Measurements from ENCODE around the gene DYNC2LI1.

Gene DYNC2LI1

GRCh38 chr2:43762286-43762685, 11.6 kb upstream of the DYNC2LI1 start:
- H3K36me3 ChIP-seq (ENCODE audit: control insufficient read depth, insufficient read depth, low read length) = no peaks in the 10 kb centered on the region
- no peak overlapping the region for H3K4me3 ChIP-seq (ENCODE audit: extremely low read depth, insufficient read depth, low read length, poor library complexity, severe bottlenecking)
- H3K4me1 ChIP-seq (ENCODE audit: control insufficient read depth, insufficient read depth, low read length, poor library complexity, severe bottlenecking) = peaks cover 14% of the 10 kb centered on the region
- no peaks in the 10 kb centered on the region for H3K9me3 ChIP-seq (ENCODE audit: control insufficient read depth, low read length)
- H3K27ac ChIP-seq (ENCODE audit: low read depth, low read length, severe bottlenecking) = no peak overlapping the region
- WGBS, 2 experiments (ENCODE audit: insufficient coverage in 2 of 2) = 83% methylated on average over 1 of the region's 3 CpGs; no CpG with 5 or more reads in 1 of the 2 experiments

GRCh38 chr2:43763091-43763490, 10.7 kb upstream of the DYNC2LI1 start:
- Histone ChIP-seq H3K4me1 (ENCODE audit: control insufficient read depth, insufficient read depth, low read length, poor library complexity, severe bottlenecking) (peaks cover 14% of the 10 kb centered on the region), H3K36me3 (ENCODE audit: control insufficient read depth, insufficient read depth, low read length) (no peaks in the 10 kb centered on the region), H3K4me3 (ENCODE audit: extremely low read depth, insufficient read depth, low read length, poor library complexity, severe bottlenecking) (no peak overlapping the region), H3K9me3 (ENCODE audit: control insufficient read depth, low read length) (no peaks in the 10 kb centered on the region), H3K27ac (ENCODE audit: low read depth, low read length, severe bottlenecking) (no peak overlapping the region)
- 83 to 100% methylated on average over 1 of the region's 2 CpGs for WGBS, 2 experiments (ENCODE audit: insufficient coverage in 2 of 2)

GRCh38 chr2:43764086-43764705, 9.6 kb upstream of the DYNC2LI1 start:
- Histone ChIP-seq H3K27ac (ENCODE audit: low read depth, low read length, severe bottlenecking) (no peak overlapping the region), H3K36me3 (ENCODE audit: control insufficient read depth, insufficient read depth, low read length) (no peaks in the 10 kb centered on the region), H3K9me3 (ENCODE audit: control insufficient read depth, low read length) (no peaks in the 10 kb centered on the region), H3K4me1 (ENCODE audit: control insufficient read depth, insufficient read depth, low read length, poor library complexity, severe bottlenecking) (peaks cover 5% of the 10 kb centered on the region), H3K4me3 (ENCODE audit: extremely low read depth, insufficient read depth, low read length, poor library complexity, severe bottlenecking) (no peak overlapping the region)
- 100% methylated on average over 1 of the region's 1 CpG; no CpG with 5 or more reads in 1 of the 2 experiments for WGBS, 2 experiments (ENCODE audit: insufficient coverage in 2 of 2)

- no peaks in the 10 kb centered on the region for H3K9me3 ChIP-seq (ENCODE audit: control insufficient read depth, low read length)
- H3K36me3 ChIP-seq (ENCODE audit: control insufficient read depth, insufficient read depth, low read length) = no peaks in the 10 kb centered on the region
- no peak overlapping the region for H3K27ac ChIP-seq (ENCODE audit: low read depth, low read length, severe bottlenecking)
- no peaks in the 10 kb centered on the region for H3K4me1 ChIP-seq (ENCODE audit: control insufficient read depth, insufficient read depth, low read length, poor library complexity, severe bottlenecking)
- 86 to 96% methylated on average over 3 to 4 of the region's 4 CpGs for WGBS, 2 experiments (ENCODE audit: insufficient coverage in 2 of 2)
- no peak overlapping the region for H3K4me3 ChIP-seq (ENCODE audit: extremely low read depth, insufficient read depth, low read length, poor library complexity, severe bottlenecking)
Observed at GRCh38 chr2:43766006-43766405, 7.8 kb upstream of the DYNC2LI1 start.

DNA sequence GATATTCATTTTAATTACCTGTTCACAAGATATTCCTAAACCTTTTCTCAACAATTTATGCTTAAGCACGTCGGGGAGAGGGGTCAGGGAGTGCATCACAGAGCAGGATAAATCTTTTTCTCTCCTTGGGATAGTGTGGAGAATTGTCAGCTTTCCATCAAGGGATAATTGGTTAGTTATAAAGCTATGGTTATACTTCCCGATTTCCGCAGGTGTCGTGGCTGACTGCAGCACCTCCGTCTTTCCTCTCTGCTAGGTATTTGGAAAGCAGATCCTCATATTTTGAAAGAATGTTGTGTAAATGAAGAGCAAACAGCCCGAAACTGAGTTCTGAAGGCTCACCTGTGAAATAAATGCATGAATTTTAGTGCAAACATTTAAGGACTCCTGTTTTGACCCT, 778 bp downstream of the DYNC2LI1 start:
- Histone ChIP-seq H3K36me3 (ENCODE audit: control insufficient read depth, insufficient read depth, low read length) (no peaks in the 10 kb centered on the region), H3K4me1 (ENCODE audit: control insufficient read depth, insufficient read depth, low read length, poor library complexity, severe bottlenecking) (peaks cover 4% of the 10 kb centered on the region), H3K27ac (ENCODE audit: low read depth, low read length, severe bottlenecking) (no peak overlapping the region), H3K4me3 (ENCODE audit: extremely low read depth, insufficient read depth, low read length, poor library complexity, severe bottlenecking) (peak overlapping the region; percentile 65), H3K9me3 (ENCODE audit: control insufficient read depth, low read length) (no peaks in the 10 kb centered on the region)
- WGBS, 2 experiments (ENCODE audit: insufficient coverage in 2 of 2) = 71% methylated on average over 1 of the region's 7 CpGs; no CpG with 5 or more reads in 1 of the 2 experiments

GRCh38 chr2:43776324-43776723, 2.5 kb downstream of the DYNC2LI1 start:
- no peaks in the 10 kb centered on the region for H3K9me3 ChIP-seq (ENCODE audit: control insufficient read depth, low read length)
- H3K27ac ChIP-seq (ENCODE audit: low read depth, low read length, severe bottlenecking) = no peak overlapping the region
- H3K4me3 ChIP-seq (ENCODE audit: extremely low read depth, insufficient read depth, low read length, poor library complexity, severe bottlenecking) = no peak overlapping the region
- peaks cover 4% of the 10 kb centered on the region for H3K4me1 ChIP-seq (ENCODE audit: control insufficient read depth, insufficient read depth, low read length, poor library complexity, severe bottlenecking)
- no peaks in the 10 kb centered on the region for H3K36me3 ChIP-seq (ENCODE audit: control insufficient read depth, insufficient read depth, low read length)
- 100% methylated on average over 1 of the region's 1 CpG; no CpG with 5 or more reads in 1 of the 2 experiments for WGBS, 2 experiments (ENCODE audit: insufficient coverage in 2 of 2)

GRCh38 chr2:43777306-43777926, 3.6 kb downstream of the DYNC2LI1 start:
- no peak overlapping the region for H3K4me3 ChIP-seq (ENCODE audit: extremely low read depth, insufficient read depth, low read length, poor library complexity, severe bottlenecking)
- 94% methylated on average over 3 of the region's 8 CpGs for WGBS, 2 experiments (ENCODE audit: insufficient coverage in 2 of 2)
- H3K36me3 ChIP-seq (ENCODE audit: control insufficient read depth, insufficient read depth, low read length) = no peaks in the 10 kb centered on the region
- no peaks in the 10 kb centered on the region for H3K9me3 ChIP-seq (ENCODE audit: control insufficient read depth, low read length)
- H3K4me1 ChIP-seq (ENCODE audit: control insufficient read depth, insufficient read depth, low read length, poor library complexity, severe bottlenecking) = peaks cover 4% of the 10 kb centered on the region
- no peak overlapping the region for H3K27ac ChIP-seq (ENCODE audit: low read depth, low read length, severe bottlenecking)

GRCh38 chr2:43778233-43778632, 4.4 kb downstream of the DYNC2LI1 start:
- Histone ChIP-seq H3K27ac (ENCODE audit: low read depth, low read length, severe bottlenecking) (no peak overlapping the region), H3K4me3 (ENCODE audit: extremely low read depth, insufficient read depth, low read length, poor library complexity, severe bottlenecking) (no peak overlapping the region), H3K9me3 (ENCODE audit: control insufficient read depth, low read length) (no peaks in the 10 kb centered on the region), H3K36me3 (ENCODE audit: control insufficient read depth, insufficient read depth, low read length) (no peaks in the 10 kb centered on the region), H3K4me1 (ENCODE audit: control insufficient read depth, insufficient read depth, low read length, poor library complexity, severe bottlenecking) (peaks cover 4% of the 10 kb centered on the region)
- WGBS, 2 experiments (ENCODE audit: insufficient coverage in 2 of 2) = 88 to 89% methylated on average over 3 to 4 of the region's 8 CpGs

DNA sequence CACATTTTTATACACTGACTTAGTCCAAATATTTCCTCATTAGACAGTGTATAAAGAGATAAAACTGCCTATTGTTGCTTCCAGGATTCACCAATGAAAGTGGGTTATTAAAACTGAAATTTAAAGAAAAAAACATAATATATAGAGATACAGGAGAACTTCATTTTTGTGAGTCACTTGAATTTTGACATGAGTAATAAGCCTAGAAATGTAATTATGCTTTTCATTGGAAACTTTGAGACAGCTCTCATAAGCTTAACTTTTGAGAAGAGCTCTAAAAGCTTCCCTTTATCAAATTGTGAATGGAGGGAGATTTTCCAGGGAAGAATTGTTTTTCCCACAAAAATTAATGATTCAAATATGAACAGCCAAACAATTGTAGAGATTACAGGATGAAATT, 14.1 kb downstream of the DYNC2LI1 start:
- H3K27ac ChIP-seq (ENCODE audit: low read depth, low read length, severe bottlenecking) = no peak overlapping the region
- H3K4me1 ChIP-seq (ENCODE audit: control insufficient read depth, insufficient read depth, low read length, poor library complexity, severe bottlenecking) = no peaks in the 10 kb centered on the region
- no peak overlapping the region for H3K4me3 ChIP-seq (ENCODE audit: extremely low read depth, insufficient read depth, low read length, poor library complexity, severe bottlenecking)
- H3K36me3 ChIP-seq (ENCODE audit: control insufficient read depth, insufficient read depth, low read length) = no peaks in the 10 kb centered on the region
- no peaks in the 10 kb centered on the region for H3K9me3 ChIP-seq (ENCODE audit: control insufficient read depth, low read length)

DNA sequence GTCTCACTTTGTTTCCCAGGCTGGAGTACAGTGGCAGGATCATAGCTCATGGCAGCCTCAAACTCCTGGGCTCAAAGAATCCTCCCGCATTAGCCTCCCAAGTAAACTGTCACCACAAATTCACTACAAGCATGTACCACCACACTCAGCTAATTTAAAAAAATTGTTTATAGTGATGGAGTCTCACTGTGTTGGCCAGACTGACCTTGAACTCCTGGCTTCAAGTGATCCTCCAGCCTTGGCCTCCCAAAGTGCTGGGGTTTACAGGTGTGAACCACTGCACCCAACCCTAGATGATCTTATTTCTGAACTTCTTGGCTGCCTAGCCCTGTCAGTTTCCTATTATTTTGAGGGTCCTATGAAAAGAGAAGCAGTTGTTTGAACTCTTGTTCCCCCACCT, 14.8 kb downstream of the DYNC2LI1 start:
- WGBS, 2 experiments (ENCODE audit: insufficient coverage in 2 of 2) = no CpG with 5 or more reads among the region's 1 CpG

GRCh38 chr2:43790147-43790546, 16.3 kb downstream of the DYNC2LI1 start:
- Histone ChIP-seq H3K4me3 (ENCODE audit: extremely low read depth, insufficient read depth, low read length, poor library complexity, severe bottlenecking) (no peak overlapping the region), H3K27ac (ENCODE audit: low read depth, low read length, severe bottlenecking) (no peak overlapping the region), H3K36me3 (ENCODE audit: control insufficient read depth, insufficient read depth, low read length) (no peaks in the 10 kb centered on the region), H3K9me3 (ENCODE audit: control insufficient read depth, low read length) (no peaks in the 10 kb centered on the region), H3K4me1 (ENCODE audit: control insufficient read depth, insufficient read depth, low read length, poor library complexity, severe bottlenecking) (no peaks in the 10 kb centered on the region)
- 83 to 100% methylated on average over 3 of the region's 5 CpGs for WGBS, 2 experiments (ENCODE audit: insufficient coverage in 2 of 2)

More for the DNA sequence above, 14.8 kb downstream of the DYNC2LI1 start:
- Histone ChIP-seq H3K27ac (ENCODE audit: low read depth, low read length, severe bottlenecking) (no peak overlapping the region), H3K4me3 (ENCODE audit: extremely low read depth, insufficient read depth, low read length, poor library complexity, severe bottlenecking) (no peak overlapping the region), H3K36me3 (ENCODE audit: control insufficient read depth, insufficient read depth, low read length) (no peaks in the 10 kb centered on the region), H3K4me1 (ENCODE audit: control insufficient read depth, insufficient read depth, low read length, poor library complexity, severe bottlenecking) (no peaks in the 10 kb centered on the region), H3K9me3 (ENCODE audit: control insufficient read depth, low read length) (no peaks in the 10 kb centered on the region)
